ENCODE data around the gene TIAM1.

The TIAM1 gene

DNA sequence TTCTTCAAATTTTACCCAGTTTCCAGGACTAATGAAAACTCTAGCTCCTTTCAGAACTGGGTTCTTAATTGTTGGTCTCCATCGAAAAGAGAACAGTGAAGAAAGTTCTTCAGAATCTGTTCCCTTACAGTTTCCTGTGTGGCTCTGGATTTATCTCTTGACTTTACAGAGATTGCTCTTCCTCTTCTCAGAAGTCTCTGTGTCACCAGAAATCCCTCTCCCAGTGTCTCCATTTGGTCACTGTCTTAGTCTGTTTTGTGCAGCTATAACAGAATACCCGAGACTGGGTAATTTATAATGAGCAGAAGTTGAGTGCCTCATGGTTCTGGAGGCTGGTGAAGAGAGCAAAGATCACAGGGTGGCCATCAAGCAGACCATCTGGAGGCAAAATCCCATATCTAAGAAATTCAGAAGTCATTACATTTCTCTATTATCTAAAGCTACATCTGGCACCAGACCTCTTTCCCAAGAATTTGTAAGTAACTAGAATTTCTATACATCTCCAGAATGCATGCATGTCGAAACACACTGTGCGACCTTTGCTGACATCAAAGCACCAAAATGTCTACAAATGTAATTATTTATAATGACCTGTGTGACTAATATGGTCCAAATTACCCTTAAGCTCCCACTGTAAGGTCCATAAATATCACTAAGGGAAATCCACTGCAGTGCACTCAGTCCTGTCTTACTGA is 240.3 kb downstream of the TIAM1 start:
- no peak overlapping the region for H3K18ac ChIP-seq (ENCODE audit: low read length)

DNA sequence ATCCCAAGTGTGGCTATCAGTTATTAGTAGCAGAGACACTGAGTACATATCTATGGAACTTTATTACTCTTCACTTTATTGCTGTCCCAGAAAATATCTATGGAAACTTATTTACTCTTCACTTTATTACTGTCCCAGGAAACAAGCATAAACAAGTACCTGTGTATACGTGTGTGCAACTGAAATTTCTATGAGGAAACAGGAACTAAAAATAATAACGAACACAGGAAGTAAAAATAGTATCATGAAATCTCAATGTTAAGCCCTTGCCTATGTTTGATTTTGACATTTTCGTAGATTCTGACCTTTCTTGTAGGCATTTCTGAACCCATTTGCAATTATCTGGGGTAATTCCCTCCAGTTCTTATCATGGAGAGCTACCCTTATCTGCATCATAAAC is 240.9 kb downstream of the TIAM1 start:
- H2AFZ ChIP-seq (ENCODE audit: low read length) = no peak overlapping the region
- no peak overlapping the region for H4K91ac ChIP-seq (ENCODE audit: low read depth, low read length, poor library complexity)
- no peak overlapping the region for H3K9ac ChIP-seq (ENCODE audit: low read depth, low read length, poor library complexity)
- no peak overlapping the region for H3K18ac ChIP-seq (ENCODE audit: low read length)
- H3K9me3 ChIP-seq (replicated peaks in 1 of 2; ENCODE audit: control insufficient read depth in 2 of 2, insufficient read depth in 1 of 2, low read depth in 1 of 2, low read length in 2 of 2) = peaks cover 0 to 5% of the 10 kb centered on the region in 2 donors
- WGBS, 2 donors (ENCODE audit: extremely low coverage in 2 of 2, insufficient read length in 2 of 2, insufficient replicate concordance in 1 of 2) = no CpG with 5 or more reads among the region's 3 CpGs
- H3K4me1 ChIP-seq (ENCODE audit: control insufficient read depth in 2 of 2, insufficient read depth in 1 of 2, low read depth in 1 of 2, low read length in 2 of 2) = no peaks in the 10 kb centered on the region
- H2AK5ac ChIP-seq (ENCODE audit: low read depth, low read length) = no peak overlapping the region
- H3K27me3 ChIP-seq (ENCODE audit: control insufficient read depth in 3 of 3, insufficient read depth in 3 of 3, low read depth in 1 of 3, low read length in 3 of 3) = no peaks in the 10 kb centered on the region
- H3K4me2 ChIP-seq (ENCODE audit: insufficient read depth, low read length, poor library complexity, severe bottlenecking) = no peak overlapping the region
- H2BK5ac ChIP-seq (ENCODE audit: low read length) = no peak overlapping the region
- H3K4me3 ChIP-seq (ENCODE audit: low read length in 2 of 2) = no peak overlapping the region
- H3K79me1 ChIP-seq (ENCODE audit: low read depth, low read length) = no peaks in the 10 kb centered on the region
- H4K8ac ChIP-seq (ENCODE audit: low read depth, low read length) = no peak overlapping the region
- H3K23ac ChIP-seq (ENCODE audit: low read depth, low read length, poor library complexity) = no peak overlapping the region
- H3K14ac ChIP-seq (ENCODE audit: low read length) = no peak overlapping the region
- H2BK12ac ChIP-seq (ENCODE audit: low read length) = no peak overlapping the region
- no peak overlapping the region for H2BK120ac ChIP-seq (ENCODE audit: low read depth, low read length)
- H3K27ac ChIP-seq (replicated peaks; ENCODE audit: low read length) = no peak overlapping the region
- no peak for DNase-seq (ENCODE audit: low spot score)
- no peaks in the 10 kb centered on the region for H3K36me3 ChIP-seq (replicated peaks in 1 of 2; ENCODE audit: control insufficient read depth in 2 of 2, insufficient read depth in 2 of 2, low read length in 2 of 2)
- H2BK15ac ChIP-seq (ENCODE audit: low read length) = no peak overlapping the region
- no peak overlapping the region for H3K4ac ChIP-seq (ENCODE audit: low read length)

More for the DNA sequence above, 240.3 kb downstream of the TIAM1 start:
- Histone ChIP-seq H4K8ac (ENCODE audit: low read depth, low read length) (no peak overlapping the region), H3K4me3 (ENCODE audit: low read length in 2 of 2) (no peak overlapping the region), H4K91ac (ENCODE audit: low read depth, low read length, poor library complexity) (no peak overlapping the region), H3K36me3 (replicated peaks in 1 of 2; ENCODE audit: control insufficient read depth in 2 of 2, insufficient read depth in 2 of 2, low read length in 2 of 2) (no peaks in the 10 kb centered on the region), H3K27me3 (ENCODE audit: control insufficient read depth in 3 of 3, insufficient read depth in 3 of 3, low read depth in 1 of 3, low read length in 3 of 3) (no peaks in the 10 kb centered on the region), H3K4me1 (ENCODE audit: control insufficient read depth in 2 of 2, insufficient read depth in 1 of 2, low read depth in 1 of 2, low read length in 2 of 2) (no peaks in the 10 kb centered on the region), H3K4ac (ENCODE audit: low read length) (no peak overlapping the region), H3K23ac (ENCODE audit: low read depth, low read length, poor library complexity) (no peak overlapping the region), H2BK15ac (ENCODE audit: low read length) (no peak overlapping the region), H3K4me2 (ENCODE audit: insufficient read depth, low read length, poor library complexity, severe bottlenecking) (no peak overlapping the region), H3K9ac (ENCODE audit: low read depth, low read length, poor library complexity) (no peak overlapping the region), H2AK5ac (ENCODE audit: low read depth, low read length) (no peak overlapping the region), H3K9me3 (replicated peaks in 1 of 2; ENCODE audit: control insufficient read depth in 2 of 2, insufficient read depth in 1 of 2, low read depth in 1 of 2, low read length in 2 of 2) (peaks cover 0 to 5% of the 10 kb centered on the region in 2 donors), H2BK5ac (ENCODE audit: low read length) (no peak overlapping the region), H3K14ac (ENCODE audit: low read length) (no peak overlapping the region), H2BK12ac (ENCODE audit: low read length) (no peak overlapping the region), H3K27ac (replicated peaks; ENCODE audit: low read length) (no peak overlapping the region), H2BK120ac (ENCODE audit: low read depth, low read length) (no peak overlapping the region), H2AFZ (ENCODE audit: low read length) (no peak overlapping the region), H3K79me1 (ENCODE audit: low read depth, low read length) (no peaks in the 10 kb centered on the region)
- no CpG with 5 or more reads among the region's 4 CpGs for WGBS, 2 donors (ENCODE audit: extremely low coverage in 2 of 2, insufficient read length in 2 of 2, insufficient replicate concordance in 1 of 2)
- DNase-seq (ENCODE audit: low spot score) = no peak

GRCh38 chr21:31099122-31099521 is 244.9 kb downstream of the TIAM1 start:
- Histone ChIP-seq H4K8ac (ENCODE audit: low read depth, low read length) (no peak overlapping the region), H2BK120ac (ENCODE audit: low read depth, low read length) (no peak overlapping the region), H3K4ac (ENCODE audit: low read length) (no peak overlapping the region), H3K4me3 (ENCODE audit: low read length in 2 of 2) (no peak overlapping the region), H4K91ac (ENCODE audit: low read depth, low read length, poor library complexity) (peak overlapping the region; percentile 24), H2AK5ac (ENCODE audit: low read depth, low read length) (no peak overlapping the region), H2BK5ac (ENCODE audit: low read length) (no peak overlapping the region), H3K79me1 (ENCODE audit: low read depth, low read length) (no peaks in the 10 kb centered on the region), H2AFZ (ENCODE audit: low read length) (peak overlapping the region; percentile 86), H3K9me3 (replicated peaks in 1 of 2; ENCODE audit: control insufficient read depth in 2 of 2, insufficient read depth in 1 of 2, low read depth in 1 of 2, low read length in 2 of 2) (no peaks in the 10 kb centered on the region), H3K14ac (ENCODE audit: low read length) (no peak overlapping the region), H3K9ac (ENCODE audit: low read depth, low read length, poor library complexity) (no peak overlapping the region), H3K27me3 (ENCODE audit: control insufficient read depth in 3 of 3, insufficient read depth in 3 of 3, low read depth in 1 of 3, low read length in 3 of 3) (no peaks in the 10 kb centered on the region), H2BK12ac (ENCODE audit: low read length) (no peak overlapping the region), H3K4me2 (ENCODE audit: insufficient read depth, low read length, poor library complexity, severe bottlenecking) (no peak overlapping the region), H3K36me3 (replicated peaks in 1 of 2; ENCODE audit: control insufficient read depth in 2 of 2, insufficient read depth in 2 of 2, low read length in 2 of 2) (no peaks in the 10 kb centered on the region), H3K18ac (ENCODE audit: low read length) (no peak overlapping the region), H3K4me1 (ENCODE audit: control insufficient read depth in 2 of 2, insufficient read depth in 1 of 2, low read depth in 1 of 2, low read length in 2 of 2) (no peaks in the 10 kb centered on the region), H2BK15ac (ENCODE audit: low read length) (no peak overlapping the region), H3K27ac (replicated peaks; ENCODE audit: low read length) (no peak overlapping the region), H3K23ac (ENCODE audit: low read depth, low read length, poor library complexity) (no peak overlapping the region)
- WGBS, 2 donors (ENCODE audit: extremely low coverage in 2 of 2, insufficient read length in 2 of 2, insufficient replicate concordance in 1 of 2) = no CpG with 5 or more reads among the region's 14 CpGs
- no peak for DNase-seq (ENCODE audit: low spot score)

GRCh38 chr21:31098576-31099005 is 245.5 kb downstream of the TIAM1 start:
- Histone ChIP-seq H3K27ac (replicated peaks; ENCODE audit: low read length) (no peak overlapping the region), H2BK5ac (ENCODE audit: low read length) (no peak overlapping the region), H2BK120ac (ENCODE audit: low read depth, low read length) (no peak overlapping the region), H3K27me3 (ENCODE audit: control insufficient read depth in 3 of 3, insufficient read depth in 3 of 3, low read depth in 1 of 3, low read length in 3 of 3) (no peaks in the 10 kb centered on the region), H3K23ac (ENCODE audit: low read depth, low read length, poor library complexity) (no peak overlapping the region), H3K4me3 (ENCODE audit: low read length in 2 of 2) (no peak overlapping the region), H3K4me1 (ENCODE audit: control insufficient read depth in 2 of 2, insufficient read depth in 1 of 2, low read depth in 1 of 2, low read length in 2 of 2) (no peaks in the 10 kb centered on the region), H3K9ac (ENCODE audit: low read depth, low read length, poor library complexity) (no peak overlapping the region), H3K4ac (ENCODE audit: low read length) (no peak overlapping the region), H3K9me3 (replicated peaks in 1 of 2; ENCODE audit: control insufficient read depth in 2 of 2, insufficient read depth in 1 of 2, low read depth in 1 of 2, low read length in 2 of 2) (no peaks in the 10 kb centered on the region), H4K91ac (ENCODE audit: low read depth, low read length, poor library complexity) (no peak overlapping the region), H4K8ac (ENCODE audit: low read depth, low read length) (no peak overlapping the region), H3K36me3 (replicated peaks in 1 of 2; ENCODE audit: control insufficient read depth in 2 of 2, insufficient read depth in 2 of 2, low read length in 2 of 2) (no peaks in the 10 kb centered on the region), H3K18ac (ENCODE audit: low read length) (no peak overlapping the region), H2AK5ac (ENCODE audit: low read depth, low read length) (no peak overlapping the region), H3K4me2 (ENCODE audit: insufficient read depth, low read length, poor library complexity, severe bottlenecking) (no peak overlapping the region), H3K79me1 (ENCODE audit: low read depth, low read length) (no peaks in the 10 kb centered on the region), H2AFZ (ENCODE audit: low read length) (peak overlapping the region; percentile 86), H3K14ac (ENCODE audit: low read length) (no peak overlapping the region), H2BK15ac (ENCODE audit: low read length) (no peak overlapping the region), H2BK12ac (ENCODE audit: low read length) (no peak overlapping the region)
- no CpG with 5 or more reads among the region's 23 CpGs for WGBS, 2 donors (ENCODE audit: extremely low coverage in 2 of 2, insufficient read length in 2 of 2, insufficient replicate concordance in 1 of 2)
- peak; percentile 51 for DNase-seq (ENCODE audit: low spot score)
